Measurements from ENCODE around the gene LDB2. TPM values are rescaled to one million over a fixed set of nuclear protein-coding genes. Genes with fewer than 3 reads are reported as not detected.

Gene LDB2
- total and polyA plus RNA-seq, 2 of the 8 experiments (the other 6 are each of a cell fraction or from before 2014, with no cell fraction given) = 57.0 to 140 TPM

GRCh38 chr4:16590797-16591196 lies 307.6 kb downstream of the LDB2 start:
- DNase-seq (ENCODE audit: low read depth in 1 of 2, low spot score in 2 of 2) (no peak), FAIRE-seq (no peak)
- H3K4ac ChIP-seq (replicated peaks; ENCODE audit: insufficient read length, low read depth, low read length) = no peak overlapping the region
- H4K20me1 ChIP-seq (replicated peaks in 1 of 2; ENCODE audit: control insufficient read depth in 1 of 2, insufficient read depth in 2 of 2, low read length in 2 of 2) = peaks cover 0 to 3% of the 10 kb centered on the region in 2 experiments
- TF ChIP-seq EGR1 (IDR thresholded peaks at IDR 0.05; ENCODE audit: borderline replicate concordance, low read depth, low read length) (no peak), ATF3 (IDR thresholded peaks at IDR 0.05; ENCODE audit: insufficient read depth, low read depth, low read length) (no peak), CEBPB (IDR thresholded peaks at IDR 0.05; ENCODE audit: low read depth, low read length) (no peak), NANOG (IDR thresholded peaks at IDR 0.05; ENCODE audit: insufficient read depth, low read depth, low read length, poor library complexity, severe bottlenecking) (peak; percentile 56)
- no peak overlapping the region for H3K23ac ChIP-seq (ENCODE audit: insufficient read length)
- POLR2A ChIA-PET (ENCODE audit: partially characterized antibody) = no interaction called here
- WGBS, 2 experiments (ENCODE audit: extremely low coverage in 1 of 2, insufficient coverage in 1 of 2, insufficient read length in 1 of 2, insufficient replicate concordance in 2 of 2, low coverage in 1 of 2, low lambda C conversion rate in 2 of 2, missing lambda C conversion rate in 1 of 2) = 43% methylated on average over 4 of the region's 4 CpGs; no CpG with 5 or more reads in 1 of the 2 experiments
- no peak overlapping the region for H2BK15ac ChIP-seq (ENCODE audit: low read length)
- no peak overlapping the region for H2BK120ac ChIP-seq (replicated peaks; ENCODE audit: low read depth, low read length)
- no peak overlapping the region for H3K4me2 ChIP-seq (ENCODE audit: insufficient read depth in 1 of 2, low read depth in 2 of 2, low read length in 2 of 2)
- H3K4me3 ChIP-seq (ENCODE audit: extremely low read depth in 1 of 4, insufficient read depth in 2 of 4, low read depth in 3 of 4, low read length in 4 of 4) = no peak overlapping the region
- no peaks in the 10 kb centered on the region for H3K27me3 ChIP-seq (replicated peaks in 1 of 4; ENCODE audit: control insufficient read depth in 3 of 4, extremely low read depth in 1 of 4, insufficient read depth in 3 of 4, low read length in 3 of 4)
- H2BK5ac ChIP-seq (ENCODE audit: low read depth, low read length) = no peak overlapping the region
- no peak overlapping the region for H4K91ac ChIP-seq (replicated peaks; ENCODE audit: insufficient read length, low read length)
- no peak overlapping the region for H2AFZ ChIP-seq (ENCODE audit: low read length)
- no peak overlapping the region for H2AK5ac ChIP-seq (ENCODE audit: low read depth, low read length)
- H3K23me2 ChIP-seq (ENCODE audit: low read depth, low read length) = no peaks in the 10 kb centered on the region
- CTCF ChIA-PET (ENCODE audit: partially characterized antibody) = interaction anchor here (0.6 to 1.5 kb wide), 2 partner anchors 8 to 591 kb away, joined by 3 to 9 read pairs; no protein-coding TSS in a partner anchor
- H4K8ac ChIP-seq (ENCODE audit: extremely low read depth, insufficient read depth, low read length) = no peak overlapping the region
- no peak overlapping the region for H3K9ac ChIP-seq (replicated peaks in 1 of 4; ENCODE audit: extremely low read depth in 1 of 4, low read depth in 3 of 4, low read length in 3 of 4)
- no peak overlapping the region for H2BK20ac ChIP-seq (ENCODE audit: low read length)
- H3K9me3 ChIP-seq (ENCODE audit: insufficient read depth in 2 of 2, low read depth in 1 of 2, low read length in 1 of 2) = no peaks in the 10 kb centered on the region
- no peaks in the 10 kb centered on the region for H3K79me2 ChIP-seq (ENCODE audit: control insufficient read depth in 1 of 2, insufficient read depth in 2 of 2, low read length in 2 of 2)
- no peak overlapping the region for H2BK12ac ChIP-seq (ENCODE audit: low read depth, low read length)
- no peak overlapping the region for H3K27ac ChIP-seq (ENCODE audit: low read depth, low read length)
- no peak overlapping the region for H3K56ac ChIP-seq (replicated peaks; ENCODE audit: insufficient read length, low read depth, low read length)
- 0 out of 8 replicates have a peak, but pooled peaks cover 0 to 2% (median 0%) of the 10 kb centered on the region in 4 experiments for H3K36me3 ChIP-seq (ENCODE audit: control insufficient read depth in 2 of 4, insufficient read depth in 4 of 4, low read length in 3 of 4)
- H3K4me1 ChIP-seq (replicated peaks in 1 of 4; ENCODE audit: control insufficient read depth in 3 of 4, insufficient read depth in 4 of 4, low read length in 3 of 4) = peaks cover 0 to 12% (median 5%) of the 10 kb centered on the region in 4 experiments; a peak in 2 of 7 replicates
- no peak overlapping the region for H4K5ac ChIP-seq (ENCODE audit: insufficient read length, low read depth, low read length)
- no peaks in the 10 kb centered on the region for H3K79me1 ChIP-seq (ENCODE audit: low read depth, low read length)
- H3K18ac ChIP-seq (ENCODE audit: extremely low read depth, low read length) = no peak overlapping the region
- H3K14ac ChIP-seq (ENCODE audit: insufficient read length) = no peak overlapping the region

Data from H1 (cell line).